Thyroid gland (tissue), 4 donors: ENCODE measurements around the gene ZBTB6. TPM values are rescaled to one million over a fixed set of nuclear protein-coding genes. Genes with fewer than 3 reads are reported as not detected.

Experiments used
- DNase-seq, 2 donors: peaks; one replicate each; pipeline ENCODE4 v3.0.0-alpha.2; 2019
- H3K27ac ChIP-seq, 3 donors: fragments of 200-600 bp; sonication (generic); 1 replicate in 2 of 3; 2 replicates in 1 of 3; pipeline ENCODE4 v1.5.1; 2016 to 2019; ENCODE audit warnings: mild to moderate bottlenecking in 1 of 3, moderate library complexity in 1 of 3
- H3K27me3 ChIP-seq: fragments of 200-600 bp; sonication (generic); one replicate; pipeline ENCODE4 v1.5.1; 2019
- H3K36me3 ChIP-seq, 2 donors: fragments of 200-600 bp; sonication (generic); one replicate each; pipeline ENCODE4 v1.5.1; 2016 to 2019
- H3K4me1 ChIP-seq, 2 donors: fragments of 200-600 bp; sonication (generic); one replicate each; pipeline ENCODE4 v1.5.1; 2017 to 2019
- H3K4me3 ChIP-seq, 3 donors: fragments of 200-600 bp; sonication (generic); replicated peaks in 1 of 3; 1 replicate in 2 of 3; 2 replicates in 1 of 3; pipeline ENCODE4 v1.5.1; 2016; ENCODE audit warnings: mild to moderate bottlenecking in 1 of 3
- H3K9me3 ChIP-seq: fragments of 200-600 bp; sonication (generic); one replicate; pipeline ENCODE4 v1.5.1; 2017
- POLR2A ChIP-seq, 2 donors: fragments of 450-650 bp; IDR thresholded peaks; one replicate each; pipeline ENCODE4 v1.6.1; 2017; ENCODE audit warnings: antibody characterized with exemption in 2 of 2, mild to moderate bottlenecking in 2 of 2, moderate library complexity in 1 of 2
- WGBS, 2 donors: methylation state at CpG; one replicate each; pipeline ENCODE4 v1.1.5; 2017; 5-methylcytosine and 5-hydroxymethylcytosine counted together
- intact Hi-C: fragments of 100-400 bp; cut with DNase I; formaldehyde crosslinking; loops from one replicate; pipeline ENCODE4 v1.15.1; 2023
- total RNA-seq, 4 donors: library from RNA; depleted of rRNA; stranded (reverse); fragments of >200 nt; gene quantifications; one replicate each; pipeline ENCODE4 v1.2.3, GENCODE V29; 2016
- TF ChIP-seq, protein P1 (sequence below), 6 experiments: fragments of 200-600 bp in 3 of 6; fragments of 450-650 bp in 3 of 6; sonication (generic) in 3 of 6; IDR thresholded peaks; one replicate each; pipeline ENCODE4 v1.5.1; 2016 to 2019; ENCODE audit warnings: antibody characterized with exemption in 6 of 6, mild to moderate bottlenecking in 2 of 6, inconsistent platforms in 1 of 6, moderate library complexity in 1 of 6

ZBTB6 gene
- total RNA-seq, 4 donors from 2014 or later = 12.3 to 16.4 (median 14.2) TPM

DNA sequence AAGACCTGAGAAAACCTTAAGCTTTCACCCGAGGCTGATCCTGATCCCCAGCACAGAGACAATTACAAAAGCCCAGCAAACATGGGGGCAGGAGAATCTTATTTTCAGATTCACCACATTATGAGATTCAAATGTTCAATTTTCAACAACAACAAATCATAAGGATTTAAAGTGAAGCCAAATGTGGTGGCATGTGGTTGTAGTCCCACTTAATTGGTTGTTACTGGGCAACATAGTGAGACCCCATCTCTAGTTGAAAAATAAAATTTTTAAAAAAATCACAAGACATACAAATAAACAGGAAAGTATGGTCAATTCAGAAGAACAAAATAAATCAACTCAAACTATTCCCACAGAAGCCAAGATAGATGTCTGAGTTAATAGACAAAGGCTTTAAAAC is 23.8 kb upstream of the ZBTB6 start:
- Histone ChIP-seq H3K27me3 (no peaks in the 10 kb centered on the region), H3K4me3 (no peak overlapping the region), H3K36me3 (peaks cover 0 to 9% of the 10 kb centered on the region in 2 donors), H3K4me1 (peaks cover 13 to 15% of the 10 kb centered on the region in 2 donors), H3K27ac (no peak overlapping the region), H3K9me3 (no peaks in the 10 kb centered on the region)
- DNase-seq = no peak
- intact Hi-C loops = loop anchor here (10.0 kb wide), 1 partner anchor 48 kb away; no protein-coding TSS in a partner anchor
- WGBS, 2 donors = 79% methylated on average over 1 of the region's 1 CpG
- TF ChIP-seq, protein P1, sequence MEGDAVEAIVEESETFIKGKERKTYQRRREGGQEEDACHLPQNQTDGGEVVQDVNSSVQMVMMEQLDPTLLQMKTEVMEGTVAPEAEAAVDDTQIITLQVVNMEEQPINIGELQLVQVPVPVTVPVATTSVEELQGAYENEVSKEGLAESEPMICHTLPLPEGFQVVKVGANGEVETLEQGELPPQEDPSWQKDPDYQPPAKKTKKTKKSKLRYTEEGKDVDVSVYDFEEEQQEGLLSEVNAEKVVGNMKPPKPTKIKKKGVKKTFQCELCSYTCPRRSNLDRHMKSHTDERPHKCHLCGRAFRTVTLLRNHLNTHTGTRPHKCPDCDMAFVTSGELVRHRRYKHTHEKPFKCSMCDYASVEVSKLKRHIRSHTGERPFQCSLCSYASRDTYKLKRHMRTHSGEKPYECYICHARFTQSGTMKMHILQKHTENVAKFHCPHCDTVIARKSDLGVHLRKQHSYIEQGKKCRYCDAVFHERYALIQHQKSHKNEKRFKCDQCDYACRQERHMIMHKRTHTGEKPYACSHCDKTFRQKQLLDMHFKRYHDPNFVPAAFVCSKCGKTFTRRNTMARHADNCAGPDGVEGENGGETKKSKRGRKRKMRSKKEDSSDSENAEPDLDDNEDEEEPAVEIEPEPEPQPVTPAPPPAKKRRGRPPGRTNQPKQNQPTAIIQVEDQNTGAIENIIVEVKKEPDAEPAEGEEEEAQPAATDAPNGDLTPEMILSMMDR (IDR thresholded peaks at IDR 0.05) = no peak
- no peak for TF ChIP-seq POLR2A (IDR thresholded peaks at IDR 0.05)

DNA sequence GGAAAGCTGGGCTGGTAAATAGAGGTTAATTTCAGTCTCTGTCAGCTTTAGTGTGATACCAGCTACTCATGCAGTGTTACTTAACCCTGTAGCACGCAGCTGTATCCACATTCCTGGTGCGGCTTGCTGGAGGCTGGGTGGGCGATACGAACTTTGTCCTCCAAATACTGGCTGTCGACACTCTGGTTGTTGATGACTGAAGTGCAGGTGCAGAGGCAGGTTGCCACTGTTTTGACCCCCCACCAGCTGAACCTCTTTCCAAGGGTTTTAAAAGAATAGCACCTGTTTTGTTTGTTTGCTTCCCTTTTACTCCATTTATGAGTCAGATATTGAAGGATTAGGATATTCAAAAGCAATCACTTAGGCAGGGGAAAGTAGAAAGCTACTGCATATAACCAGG is 23.3 kb upstream of the ZBTB6 start:
- Histone ChIP-seq H3K27ac (no peak overlapping the region), H3K27me3 (no peaks in the 10 kb centered on the region), H3K4me3 (no peak overlapping the region), H3K9me3 (no peaks in the 10 kb centered on the region), H3K4me1 (peaks cover 13 to 15% of the 10 kb centered on the region in 2 donors), H3K36me3 (peaks cover 0 to 9% of the 10 kb centered on the region in 2 donors)
- TF ChIP-seq, protein P1 (IDR thresholded peaks at IDR 0.05) = no peak
- no peak for TF ChIP-seq POLR2A (IDR thresholded peaks at IDR 0.05)
- WGBS, 2 donors = 92 to 93% methylated on average over 5 of the region's 5 CpGs
- intact Hi-C loops = loop anchor here (10.0 kb wide), 1 partner anchor 48 kb away; no protein-coding TSS in a partner anchor
- DNase-seq = no peak

DNA sequence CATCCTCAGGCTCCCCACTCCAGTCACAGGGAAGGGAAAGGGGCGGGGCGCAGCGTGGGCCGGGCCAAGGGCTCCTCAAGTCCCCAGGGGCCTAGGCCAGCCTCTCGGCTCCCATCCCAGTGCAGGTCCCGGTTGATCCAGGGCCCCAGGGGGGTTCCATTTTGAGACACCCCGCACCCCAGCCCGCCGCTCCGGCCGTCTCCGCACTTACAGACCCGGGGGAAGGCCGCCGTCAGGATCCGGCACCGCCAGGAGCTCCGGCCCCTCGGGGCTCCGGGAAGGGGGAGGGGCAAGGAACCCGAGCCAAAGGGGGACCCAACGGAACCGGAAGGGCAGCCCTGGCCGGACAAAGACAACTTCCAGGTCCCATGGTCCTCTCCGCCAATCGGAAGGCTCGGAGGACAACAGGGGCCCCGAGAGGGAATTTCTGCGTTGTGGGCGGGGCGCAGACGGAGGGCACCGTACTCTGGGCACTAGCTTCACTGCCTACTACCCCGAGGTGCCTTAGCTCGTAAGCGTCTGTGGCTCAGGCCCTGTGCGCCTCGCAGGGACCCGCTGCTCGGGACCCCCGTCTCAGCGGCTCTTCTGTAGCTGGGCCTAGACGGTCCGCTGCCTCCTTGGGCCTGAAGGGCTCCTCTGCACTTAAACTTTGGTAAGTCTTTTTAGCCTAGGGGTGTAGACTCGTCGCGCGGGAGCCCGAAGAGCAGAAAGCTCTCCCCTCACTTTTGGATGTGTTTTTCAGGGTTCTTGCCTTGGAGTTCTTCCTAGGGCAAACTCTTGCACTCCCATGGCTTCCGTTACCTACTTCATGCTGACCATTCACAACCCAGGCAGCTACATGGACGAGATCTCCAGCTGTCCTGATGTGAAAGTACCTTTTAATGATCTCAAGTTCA is 18.4 kb upstream of the ZBTB6 start, which contains the start of gene ZBTB26:
Gene ZBTB26, minus strand, starts transcription at position 287 of the 896 bp plus-strand sequence. CDS start 11,578 bp downstream, outside the sequence.
- DNase-seq = peak; percentile 97
- peaks cover 22 to 24% of the 10 kb centered on the region in 2 donors for H3K4me1 ChIP-seq
- WGBS, 2 donors = 0 to 1% methylated on average over 22 to 34 of the region's 51 CpGs
- no peaks in the 10 kb centered on the region for H3K9me3 ChIP-seq
- H3K27ac ChIP-seq = peak within 1 kb of the TSS; percentile 75 to 85 (median 85)
- intact Hi-C loops = loop anchor here (10.0 kb wide), 1 partner anchor 53 kb away; no protein-coding TSS in a partner anchor
- H3K27me3 ChIP-seq = no peaks in the 10 kb centered on the region
- H3K36me3 ChIP-seq = peaks cover 0 to 6% of the 10 kb centered on the region in 2 donors
- TF ChIP-seq POLR2A (IDR thresholded peaks at IDR 0.05) = peak; percentile 19 to 76
- TF ChIP-seq, protein P1 (IDR thresholded peaks at IDR 0.05) = no peak
- peak within 1 kb of the TSS; percentile 23 to 80 (median 64) for H3K4me3 ChIP-seq

DNA sequence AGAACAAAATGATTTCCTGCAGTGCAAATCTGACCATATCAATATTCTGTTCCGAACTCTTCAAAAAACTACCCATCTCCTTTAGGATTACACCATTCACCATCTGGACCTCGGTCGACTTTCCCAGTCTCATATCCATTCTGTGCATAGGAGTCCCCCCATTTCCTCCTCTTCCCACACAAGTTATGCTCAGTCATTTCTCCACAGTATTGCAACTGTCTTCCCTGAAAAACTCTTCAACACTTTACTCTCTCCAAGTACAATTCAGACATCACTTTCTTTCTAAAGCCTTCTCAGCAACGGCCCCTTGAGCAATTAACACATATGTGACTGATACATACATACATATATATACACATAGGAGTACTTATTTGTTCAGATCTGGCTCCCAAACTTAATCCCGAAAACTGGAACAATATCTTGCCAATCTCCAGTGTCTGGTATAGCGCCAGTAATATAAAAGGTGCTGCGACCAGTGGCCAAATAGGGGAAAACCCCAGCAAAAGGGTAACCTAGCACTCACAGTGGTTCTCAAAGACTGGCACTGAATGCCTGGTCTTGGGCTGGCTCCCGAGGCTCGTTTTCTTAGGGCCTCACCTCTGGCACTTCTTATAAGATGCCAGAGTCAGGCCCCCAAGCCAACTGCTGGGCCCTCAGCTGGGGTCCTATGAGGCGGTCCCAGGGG is 17.6 kb upstream of the ZBTB6 start:
- DNase-seq = no peak
- WGBS, 2 donors = 28 to 31% methylated on average over 9 of the region's 10 CpGs
- H3K9me3 ChIP-seq = no peaks in the 10 kb centered on the region
- TF ChIP-seq, protein P1 (IDR thresholded peaks at IDR 0.05) = no peak
- no peak for TF ChIP-seq POLR2A (IDR thresholded peaks at IDR 0.05)
- H3K36me3 ChIP-seq = no peaks in the 10 kb centered on the region
- H3K27me3 ChIP-seq = no peaks in the 10 kb centered on the region
- H3K27ac ChIP-seq = peak overlapping the region; percentile 75 to 85 (median 85)
- intact Hi-C loops = loop anchor here (10.0 kb wide), 1 partner anchor 54 kb away; no protein-coding TSS in a partner anchor
- H3K4me3 ChIP-seq = peak overlapping the region; percentile 23 to 80 (median 64)
- H3K4me1 ChIP-seq = peaks cover 22 to 24% of the 10 kb centered on the region in 2 donors
